ENCODE measurements around the gene HDAC11. TPM values are rescaled to one million over a fixed set of nuclear protein-coding genes. Genes with fewer than 3 reads are reported as not detected.

Gene HDAC11
- total and polyA plus RNA-seq, 2 of the 13 experiments (the other 11 are each of a cell fraction or from before 2014, with no cell fraction given): 13.7 to 33.1 TPM

- 0 out of 2 replicates have a peak, but pooled peaks have one; percentile 17 for TF ChIP-seq HNF4G (IDR thresholded peaks at IDR 0.05; ENCODE audit: borderline replicate concordance, low read depth, low read length)
- TF ChIP-seq HNF4G (CRISPR knock-in tag; IDR thresholded peaks at IDR 0.05; ENCODE audit: borderline replicate concordance, low read depth): no peak; the same call in 1 of the 2 replicates
- TF ChIP-seq ETV6 (CRISPR knock-in tag; conservative IDR thresholded peaks at IDR 0.05): peak; percentile 79; the same call in 1 of the 2 replicates
- TF ChIP-seq ZNF20 (CRISPR knock-in tag; IDR thresholded peaks at IDR 0.05): no peak
- TF ChIP-seq CHD4 (IDR thresholded peaks at IDR 0.05; ENCODE audit: borderline replicate concordance, low read length): no peak
- no peak for TF ChIP-seq ONECUT2 (CRISPR knock-in tag; IDR thresholded peaks at IDR 0.05)
- TF ChIP-seq ATF7 (IDR thresholded peaks at IDR 0.05): no peak
- TF ChIP-seq ATF7 (CRISPR knock-in tag; IDR thresholded peaks at IDR 0.05): no peak
- no peak for TF ChIP-seq LCORL (IDR thresholded peaks at IDR 0.05)
- peak; percentile 55; the same call in 1 of the 2 replicates for TF ChIP-seq LCORL (CRISPR knock-in tag; IDR thresholded peaks at IDR 0.05)
- TF ChIP-seq, protein P1, sequence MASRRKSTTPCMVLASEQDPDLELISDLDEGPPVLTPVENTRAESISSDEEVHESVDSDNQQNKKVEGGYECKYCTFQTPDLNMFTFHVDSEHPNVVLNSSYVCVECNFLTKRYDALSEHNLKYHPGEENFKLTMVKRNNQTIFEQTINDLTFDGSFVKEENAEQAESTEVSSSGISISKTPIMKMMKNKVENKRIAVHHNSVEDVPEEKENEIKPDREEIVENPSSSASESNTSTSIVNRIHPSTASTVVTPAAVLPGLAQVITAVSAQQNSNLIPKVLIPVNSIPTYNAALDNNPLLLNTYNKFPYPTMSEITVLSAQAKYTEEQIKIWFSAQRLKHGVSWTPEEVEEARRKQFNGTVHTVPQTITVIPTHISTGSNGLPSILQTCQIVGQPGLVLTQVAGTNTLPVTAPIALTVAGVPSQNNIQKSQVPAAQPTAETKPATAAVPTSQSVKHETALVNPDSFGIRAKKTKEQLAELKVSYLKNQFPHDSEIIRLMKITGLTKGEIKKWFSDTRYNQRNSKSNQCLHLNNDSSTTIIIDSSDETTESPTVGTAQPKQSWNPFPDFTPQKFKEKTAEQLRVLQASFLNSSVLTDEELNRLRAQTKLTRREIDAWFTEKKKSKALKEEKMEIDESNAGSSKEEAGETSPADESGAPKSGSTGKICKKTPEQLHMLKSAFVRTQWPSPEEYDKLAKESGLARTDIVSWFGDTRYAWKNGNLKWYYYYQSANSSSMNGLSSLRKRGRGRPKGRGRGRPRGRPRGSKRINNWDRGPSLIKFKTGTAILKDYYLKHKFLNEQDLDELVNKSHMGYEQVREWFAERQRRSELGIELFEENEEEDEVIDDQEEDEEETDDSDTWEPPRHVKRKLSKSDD (CRISPR knock-in tag; IDR thresholded peaks at IDR 0.05; ENCODE audit: low read depth): no peak
- no peak for TF ChIP-seq SOX6 (IDR thresholded peaks at IDR 0.05)
- TF ChIP-seq SOX6 (CRISPR knock-in tag; IDR thresholded peaks at IDR 0.05): no peak; the same call in none of the 2 replicates
- TF ChIP-seq, protein P2, sequence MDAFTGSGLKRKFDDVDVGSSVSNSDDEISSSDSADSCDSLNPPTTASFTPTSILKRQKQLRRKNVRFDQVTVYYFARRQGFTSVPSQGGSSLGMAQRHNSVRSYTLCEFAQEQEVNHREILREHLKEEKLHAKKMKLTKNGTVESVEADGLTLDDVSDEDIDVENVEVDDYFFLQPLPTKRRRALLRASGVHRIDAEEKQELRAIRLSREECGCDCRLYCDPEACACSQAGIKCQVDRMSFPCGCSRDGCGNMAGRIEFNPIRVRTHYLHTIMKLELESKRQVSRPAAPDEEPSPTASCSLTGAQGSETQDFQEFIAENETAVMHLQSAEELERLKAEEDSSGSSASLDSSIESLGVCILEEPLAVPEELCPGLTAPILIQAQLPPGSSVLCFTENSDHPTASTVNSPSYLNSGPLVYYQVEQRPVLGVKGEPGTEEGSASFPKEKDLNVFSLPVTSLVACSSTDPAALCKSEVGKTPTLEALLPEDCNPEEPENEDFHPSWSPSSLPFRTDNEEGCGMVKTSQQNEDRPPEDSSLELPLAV (CRISPR knock-in tag; conservative IDR thresholded peaks at IDR 0.05; ENCODE audit: low read depth): no peak
- no peak for TF ChIP-seq MED8 (CRISPR knock-in tag; IDR thresholded peaks at IDR 0.05; ENCODE audit: insufficient replicate concordance)
- 0 out of 2 replicates have a peak, but pooled peaks have one; percentile 59 for TF ChIP-seq POGZ (CRISPR knock-in tag; IDR thresholded peaks at IDR 0.05)
- TF ChIP-seq ZNF530 (CRISPR knock-in tag; IDR thresholded peaks at IDR 0.05; ENCODE audit: low read depth): 0 out of 2 replicates have a peak, but pooled peaks have one; percentile 49
- peak; percentile 84; the same call in 1 of the 2 replicates for TF ChIP-seq ZNF747 (CRISPR knock-in tag; IDR thresholded peaks at IDR 0.05; ENCODE audit: borderline replicate concordance)
- TF ChIP-seq HES4 (CRISPR knock-in tag; IDR thresholded peaks at IDR 0.05; ENCODE audit: borderline replicate concordance): 0 out of 2 replicates have a peak, but pooled peaks have one; percentile 45
- no peak for TF ChIP-seq TCF7L2 (IDR thresholded peaks at IDR 0.05; ENCODE audit: low read depth, low read length)
- TF ChIP-seq TAF1 (CRISPR knock-in tag; IDR thresholded peaks at IDR 0.05): peak; percentile 46; the same call in 1 of the 2 replicates
- TF ChIP-seq ZNF749 (CRISPR knock-in tag; IDR thresholded peaks at IDR 0.05; ENCODE audit: borderline replicate concordance): no peak; the same call in 1 of the 2 replicates
- TF ChIP-seq, protein P3, sequence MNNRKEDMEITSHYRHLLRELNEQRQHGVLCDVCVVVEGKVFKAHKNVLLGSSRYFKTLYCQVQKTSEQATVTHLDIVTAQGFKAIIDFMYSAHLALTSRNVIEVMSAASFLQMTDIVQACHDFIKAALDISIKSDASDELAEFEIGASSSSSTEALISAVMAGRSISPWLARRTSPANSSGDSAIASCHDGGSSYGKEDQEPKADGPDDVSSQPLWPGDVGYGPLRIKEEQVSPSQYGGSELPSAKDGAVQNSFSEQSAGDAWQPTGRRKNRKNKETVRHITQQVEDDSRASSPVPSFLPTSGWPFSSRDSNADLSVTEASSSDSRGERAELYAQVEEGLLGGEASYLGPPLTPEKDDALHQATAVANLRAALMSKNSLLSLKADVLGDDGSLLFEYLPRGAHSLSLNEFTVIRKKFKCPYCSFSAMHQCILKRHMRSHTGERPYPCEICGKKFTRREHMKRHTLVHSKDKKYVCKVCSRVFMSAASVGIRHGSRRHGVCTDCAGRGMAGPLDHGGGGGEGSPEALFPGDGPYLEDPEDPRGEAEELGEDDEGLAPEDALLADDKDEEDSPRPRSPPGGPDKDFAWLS (CRISPR knock-in tag; IDR thresholded peaks at IDR 0.05; ENCODE audit: borderline replicate concordance): no peak
- no peak for TF ChIP-seq ZFP62 (CRISPR knock-in tag; IDR thresholded peaks at IDR 0.05)
- TF ChIP-seq PPARG (CRISPR knock-in tag; conservative IDR thresholded peaks at IDR 0.05): peak; percentile 79
Measured at GRCh38 chr3:13484851-13485590, 4.9 kb downstream of the HDAC11 start (continued).

Data from HepG2 (cell line).